ENCODE results near the gene CRTC1. TPM values are rescaled to one million over a fixed set of nuclear protein-coding genes. Genes with fewer than 3 reads are reported as not detected.

The CRTC1 gene
- total and polyA plus RNA-seq, 9 of the 15 experiments (the other 6 are each of a cell fraction or from before 2014, with no cell fraction given), result 0.25 to 3.8 (median 1.2) TPM; not detected in 2

GRCh38 chr19:18672044-18672451 is 11.4 kb upstream of the CRTC1 start:
- H4K20me1 ChIP-seq (replicated peaks; ENCODE audit: control insufficient read depth, insufficient read depth, low read length), result no peaks in the 10 kb centered on the region
- H3K27ac ChIP-seq (ENCODE audit: extremely low read depth, low read depth, low read length), result no peak overlapping the region
- BruUV-seq (replicated peaks), result no TSS peak
- no peak overlapping the region for H3K4me2 ChIP-seq (ENCODE audit: insufficient read depth, low read length)
- no peaks in the 10 kb centered on the region for H3K27me3 ChIP-seq (ENCODE audit: control insufficient read depth in 2 of 2, insufficient read depth in 2 of 2, low read length in 2 of 2)
- peaks cover 4% of the 10 kb centered on the region for H3K9me3 ChIP-seq (replicated peaks; ENCODE audit: control insufficient read depth, insufficient read depth, low read depth, low read length)
- WGBS (ENCODE audit: insufficient coverage, low coverage, missing lambda C conversion rate), result 63% methylated on average over 22 of the region's 24 CpGs
- H3K4me3 ChIP-seq, result no peak overlapping the region
- H3K4me1 ChIP-seq (replicated peaks in 1 of 2; ENCODE audit: control insufficient read depth in 2 of 2, insufficient read depth in 2 of 2, low read length in 2 of 2), result peaks cover 0 to 15% of the 10 kb centered on the region in 2 experiments; a peak in 2 of 5 replicates
- H3K9me1 ChIP-seq (ENCODE audit: control insufficient read depth, insufficient read depth, low read length), result no peaks in the 10 kb centered on the region
- H3K79me2 ChIP-seq (ENCODE audit: control insufficient read depth, insufficient read depth, low read length), result no peaks in the 10 kb centered on the region
- ChIA-PET POLR2A (interaction anchor here (0.6 to 1.0 kb wide), 3 partner anchors 14 to 78 kb away, joined by 3 read pairs; no protein-coding TSS in a partner anchor), CTCF (ENCODE audit: low intra/inter-chr PET ratio) (interaction anchor here (0.6 kb wide), 1 partner anchor 423 kb away, joined by 3 read pairs; no protein-coding TSS in a partner anchor)
- peaks cover 20% of the 10 kb centered on the region; the same call in 1 of the 3 replicates for H3K36me3 ChIP-seq (ENCODE audit: control insufficient read depth, insufficient read depth, low read length)
- FAIRE-seq (no peak), ATAC-seq (no peak), DNase-seq (ENCODE audit: extremely low read depth in 1 of 4, low spot score in 3 of 4) (no peak)
- H3K9ac ChIP-seq (ENCODE audit: insufficient read depth in 1 of 2, low read depth in 2 of 2, low read length in 2 of 2), result peak overlapping the region in 1 of 2 experiments; percentile 43; a peak in 1 of 4 replicates
- no peak overlapping the region for H2AFZ ChIP-seq (ENCODE audit: low read depth, low read length)
- intact Hi-C loops (cut with micrococcal nuclease) (no loop called here), in situ Hi-C loops (cut with MboI) (no loop called here)
- no peak for TF ChIP-seq CREB3 (tag; conservative IDR thresholded peaks at IDR 0.05; ENCODE audit: low read depth)
- TF ChIP-seq PHB (CRISPR knock-in tag; IDR thresholded peaks at IDR 0.05), result no peak
- TF ChIP-seq ARID1B (IDR thresholded peaks at IDR 0.05), result no peak
- no peak for TF ChIP-seq CHAMP1 (IDR thresholded peaks at IDR 0.05)
- peak; percentile 64 for TF ChIP-seq POLR2G (IDR thresholded peaks at IDR 0.05; ENCODE audit: low read depth, low read length)
- no peak for TF ChIP-seq ZNF766 (CRISPR knock-in tag; conservative IDR thresholded peaks at IDR 0.05)
- TF ChIP-seq ZBTB43 (CRISPR knock-in tag; IDR thresholded peaks at IDR 0.05), result no peak
- no peak for TF ChIP-seq E2F8 (IDR thresholded peaks at IDR 0.05; ENCODE audit: low read depth, partially characterized antibody)
- TF ChIP-seq HNRNPLL (IDR thresholded peaks at IDR 0.05; ENCODE audit: low read depth, low read length, poor library complexity, severe bottlenecking), result peak; percentile 53
- no peak for TF ChIP-seq ZZZ3 (IDR thresholded peaks at IDR 0.05)
- TF ChIP-seq TFAP4 (CRISPR knock-in tag; IDR thresholded peaks at IDR 0.05; ENCODE audit: borderline replicate concordance), result no peak
- no peak for TF ChIP-seq HNRNPK (IDR thresholded peaks at IDR 0.05; ENCODE audit: low read depth, low read length, poor library complexity, severe bottlenecking)
- no peak for TF ChIP-seq ZNF316 (IDR thresholded peaks at IDR 0.05)

Data from K562 (cell line).